NCI-H526 treated with DMSO at 0.1 percent for 48 hours (cell line): ENCODE results near the gene CSRP1.

ENCODE experiments used
- DNase-seq: peaks from one replicate; lab custom pipeline; 2025; lab: John Stamatoyannopoulos, UW

CSRP1 gene

GRCh38 chr1:201513498-201514243, 6.7 kb upstream of the CSRP1 start:
- DNase-seq = no peak

GRCh38 chr1:201511941-201512539, 5.1 kb upstream of the CSRP1 start:
- no peak for DNase-seq

GRCh38 chr1:201511396-201511940, 4.5 kb upstream of the CSRP1 start:
- DNase-seq = no peak

GRCh38 chr1:201510734-201511133, 3.8 kb upstream of the CSRP1 start:
- DNase-seq = no peak

- DNase-seq = no peak
Observed at GRCh38 chr1:201509601-201510374, 2.9 kb upstream of the CSRP1 start.

- DNase-seq = no peak
Observed at GRCh38 chr1:201508809-201509208, 1.9 kb upstream of the CSRP1 start.

GRCh38 chr1:201507360-201507675, 395 bp upstream of the CSRP1 start:
- no peak for DNase-seq

GRCh38 chr1:201506092-201506491, 831 bp downstream of the CSRP1 start:
- DNase-seq = no peak

GRCh38 chr1:201505503-201505890, 1.4 kb downstream of the CSRP1 start:
- DNase-seq = no peak

- DNase-seq = no peak
Observed at GRCh38 chr1:201504799-201505502, 2.0 kb downstream of the CSRP1 start.

- DNase-seq = no peak
Observed at GRCh38 chr1:201504179-201504631, 2.7 kb downstream of the CSRP1 start.

GRCh38 chr1:201503397-201504176, 3.3 kb downstream of the CSRP1 start:
- no peak for DNase-seq

- DNase-seq = no peak
Observed at GRCh38 chr1:201502511-201502857, 4.4 kb downstream of the CSRP1 start.

GRCh38 chr1:201501812-201502510, 5.0 kb downstream of the CSRP1 start:
- no peak for DNase-seq

GRCh38 chr1:201501144-201501543, 5.8 kb downstream of the CSRP1 start:
- DNase-seq = no peak

- DNase-seq = no peak
Observed at GRCh38 chr1:201500670-201501120, 6.2 kb downstream of the CSRP1 start.

GRCh38 chr1:201499795-201500669, 6.9 kb downstream of the CSRP1 start:
- DNase-seq = no peak

GRCh38 chr1:201499191-201499590, 7.7 kb downstream of the CSRP1 start:
- no peak for DNase-seq

- DNase-seq = no peak
Observed at GRCh38 chr1:201498621-201499020, 8.3 kb downstream of the CSRP1 start.
